HepG2 (cell line): Measurements from ENCODE around the gene ZNF593OS.

Experiments
- FOXK2 ChIP-seq: fragments of 450-650 bp; IDR thresholded peaks from 2 replicates; pipeline ENCODE4 v1.6.1; 2016
- FOXM1 ChIP-seq: sonication (generic); formaldehyde crosslinking; IDR thresholded peaks from 2 replicates; pipeline ENCODE4 v1.5.0; 2020; ENCODE audit warnings: missing genetic modification reagents
- HMG20B ChIP-seq: conservative IDR thresholded peaks from 2 replicates; pipeline ENCODE4 v1.6.1; 2016; ENCODE audit warnings: missing genetic modification reagents, missing compliant biosample characterization
- HOXA3 ChIP-seq: sonication (generic); formaldehyde crosslinking; IDR thresholded peaks from 2 replicates; pipeline ENCODE4 v1.5.0; 2020; ENCODE audit warnings: missing genetic modification reagents
- POLR2A ChIP-seq, 2 experiments: IDR thresholded peaks; 2 replicates each; pipeline ENCODE4 v1.6.1; 2011; ENCODE audit warnings: low read depth in 2 of 2, low read length in 2 of 2, mild to moderate bottlenecking in 1 of 2, moderate library complexity in 1 of 2; ENCODE audit not compliant: insufficient read depth in 1 of 2
- TRIM22 ChIP-seq: fragments of 450-650 bp; IDR thresholded peaks from 2 replicates; pipeline ENCODE4 v1.6.1; 2017
- ZFP36 ChIP-seq: fragments of 150-350 bp; IDR thresholded peaks from 2 replicates; pipeline ENCODE4 v1.6.1; 2018; ENCODE audit warnings: borderline replicate concordance, low read length, low read depth; ENCODE audit not compliant: partially characterized antibody
- ZNF207 ChIP-seq: fragments of 450-650 bp; IDR thresholded peaks from 2 replicates; pipeline ENCODE4 v1.6.1; 2016; ENCODE audit warnings: antibody characterized with exemption, borderline replicate concordance
- ZNF574 ChIP-seq: sonication (generic); formaldehyde crosslinking; IDR thresholded peaks from 2 replicates; pipeline ENCODE4 v1.4.0; 2020; ENCODE audit warnings: missing genetic modification reagents
- TF ChIP-seq, protein P1 (sequence below): sonication (generic); formaldehyde crosslinking; IDR thresholded peaks from 2 replicates; pipeline ENCODE4 v1.5.0; 2020; ENCODE audit warnings: mild to moderate bottlenecking, missing genetic modification reagents, moderate library complexity
- TF ChIP-seq, protein P2 (sequence below): sonication (generic); formaldehyde crosslinking; IDR thresholded peaks from 2 replicates; pipeline ENCODE4 v1.4.0; 2020; ENCODE audit warnings: missing genetic modification reagents

DNA sequence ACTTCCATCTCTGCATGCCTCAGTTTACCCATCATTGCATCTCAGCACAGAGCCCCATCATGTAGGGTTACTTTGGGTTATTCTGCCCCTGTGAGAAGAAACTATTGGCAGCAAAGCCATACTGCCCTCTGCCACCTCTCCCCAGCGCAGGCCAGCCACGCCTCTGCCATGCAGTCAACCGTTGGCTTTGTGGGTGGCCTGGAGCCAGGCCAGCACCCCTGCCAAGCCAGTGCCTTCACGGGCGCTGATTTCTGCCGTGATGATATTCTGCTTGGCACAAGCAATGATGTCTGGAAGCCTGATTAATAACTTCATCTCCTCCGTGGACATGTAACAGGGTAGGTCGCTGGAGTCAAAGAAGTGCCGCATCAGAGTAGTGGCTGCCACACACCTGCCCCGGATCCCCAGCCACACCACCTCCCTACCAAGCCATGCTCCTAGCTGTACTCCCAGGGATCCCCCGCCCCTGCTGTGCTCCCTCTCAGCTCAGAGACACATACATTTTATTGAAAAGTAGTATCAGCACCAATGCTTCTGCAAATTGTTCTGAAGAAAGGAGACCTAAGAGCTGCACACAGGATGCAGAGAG, 47.4 kb upstream of the ZNF593OS start:
- TF ChIP-seq FOXM1 (CRISPR knock-in tag) (no peak), ZNF574 (CRISPR knock-in tag) (no peak), FOXK2 (no peak), HOXA3 (CRISPR knock-in tag) (no peak), POLR2A (IDR thresholded peaks at IDR 0.05; ENCODE audit: insufficient read depth in 1 of 2, low read depth in 2 of 2, low read length in 2 of 2) (no peak), TRIM22 (no peak), HMG20B (CRISPR knock-in tag) (no peak), ZFP36 (no peak), ZNF207 (no peak)
- TF ChIP-seq, protein P1, sequence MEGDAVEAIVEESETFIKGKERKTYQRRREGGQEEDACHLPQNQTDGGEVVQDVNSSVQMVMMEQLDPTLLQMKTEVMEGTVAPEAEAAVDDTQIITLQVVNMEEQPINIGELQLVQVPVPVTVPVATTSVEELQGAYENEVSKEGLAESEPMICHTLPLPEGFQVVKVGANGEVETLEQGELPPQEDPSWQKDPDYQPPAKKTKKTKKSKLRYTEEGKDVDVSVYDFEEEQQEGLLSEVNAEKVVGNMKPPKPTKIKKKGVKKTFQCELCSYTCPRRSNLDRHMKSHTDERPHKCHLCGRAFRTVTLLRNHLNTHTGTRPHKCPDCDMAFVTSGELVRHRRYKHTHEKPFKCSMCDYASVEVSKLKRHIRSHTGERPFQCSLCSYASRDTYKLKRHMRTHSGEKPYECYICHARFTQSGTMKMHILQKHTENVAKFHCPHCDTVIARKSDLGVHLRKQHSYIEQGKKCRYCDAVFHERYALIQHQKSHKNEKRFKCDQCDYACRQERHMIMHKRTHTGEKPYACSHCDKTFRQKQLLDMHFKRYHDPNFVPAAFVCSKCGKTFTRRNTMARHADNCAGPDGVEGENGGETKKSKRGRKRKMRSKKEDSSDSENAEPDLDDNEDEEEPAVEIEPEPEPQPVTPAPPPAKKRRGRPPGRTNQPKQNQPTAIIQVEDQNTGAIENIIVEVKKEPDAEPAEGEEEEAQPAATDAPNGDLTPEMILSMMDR, result no peak
- TF ChIP-seq, protein P2, sequence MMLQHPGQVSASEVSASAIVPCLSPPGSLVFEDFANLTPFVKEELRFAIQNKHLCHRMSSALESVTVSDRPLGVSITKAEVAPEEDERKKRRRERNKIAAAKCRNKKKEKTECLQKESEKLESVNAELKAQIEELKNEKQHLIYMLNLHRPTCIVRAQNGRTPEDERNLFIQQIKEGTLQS (CRISPR knock-in tag), result no peak
